GM18499 (cell line): Measurements from ENCODE around the gene ZNF768.
"Not testable (repeated sequence)": the region's sequence is repeated elsewhere in the genome, so short reads cannot be mapped to it uniquely, and the experiment has no call there.

Source experiments
- ATAC-seq: cut with Tn5 transposase; IDR thresholded peaks from one replicate; pipeline ENCODE4 v1.9.1; 2021; ENCODE audit warnings: moderate number of reproducible peaks; ENCODE audit not compliant: insufficient read depth, unreplicated experiment

Gene ZNF768

DNA sequence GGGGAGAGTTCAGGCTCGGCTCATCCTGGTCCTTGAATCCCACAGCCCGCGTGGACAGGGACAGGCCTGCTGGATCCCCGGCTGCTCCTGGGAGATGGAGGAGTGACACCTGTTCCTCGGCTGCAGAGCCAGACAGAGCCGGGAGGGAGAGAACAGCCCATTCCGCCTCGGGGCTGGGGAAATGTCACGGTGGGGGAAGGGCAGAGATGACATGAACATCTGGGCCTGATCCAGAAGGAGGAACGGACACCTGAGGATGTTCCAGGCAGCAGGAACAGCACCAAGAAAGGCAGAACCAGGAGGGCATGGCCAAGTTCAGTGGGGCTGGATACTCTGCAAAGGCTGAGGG lies 29.7 kb upstream of the ZNF768 start:
- no peak for ATAC-seq

DNA sequence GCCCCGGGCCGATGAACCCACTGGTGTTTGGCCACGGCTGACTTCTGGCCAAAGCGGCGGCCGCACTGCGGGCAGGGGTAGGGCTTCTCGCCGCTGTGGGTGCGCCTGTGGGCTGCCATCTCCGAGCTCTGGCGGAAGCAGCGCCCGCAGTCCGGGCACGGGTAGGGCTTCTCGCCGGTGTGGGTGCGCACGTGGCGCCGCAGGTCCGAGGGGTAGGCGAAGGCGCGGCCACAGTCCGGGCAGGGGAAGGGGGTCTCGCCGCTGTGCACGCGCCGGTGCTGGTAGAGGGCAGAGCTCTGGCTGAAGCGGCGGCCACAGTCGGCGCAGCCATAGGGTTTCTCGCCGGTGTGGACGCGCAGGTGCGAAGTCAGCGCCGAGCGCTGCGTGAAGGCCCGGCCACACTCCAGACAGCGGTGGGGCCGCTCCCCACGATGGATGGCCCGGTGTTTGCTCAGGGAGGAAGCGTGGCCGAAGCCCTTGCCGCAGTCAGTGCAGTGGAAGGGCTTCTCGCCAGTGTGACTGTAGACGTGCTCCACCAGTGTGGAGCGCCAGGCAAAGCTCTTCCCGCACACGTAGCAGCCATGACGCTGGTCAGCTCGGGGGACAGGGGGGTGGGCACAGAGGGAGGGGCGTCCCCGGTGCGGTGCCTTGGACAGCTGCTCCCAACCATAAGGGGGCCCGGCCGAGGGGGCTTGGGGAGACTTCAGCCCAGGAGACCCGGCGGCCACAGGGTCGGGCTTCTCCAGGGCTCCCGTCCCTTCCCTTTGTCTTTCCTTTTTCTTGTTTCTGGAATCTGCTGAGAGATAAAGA lies 29.2 kb upstream of the ZNF768 start:
- no peak for ATAC-seq

DNA sequence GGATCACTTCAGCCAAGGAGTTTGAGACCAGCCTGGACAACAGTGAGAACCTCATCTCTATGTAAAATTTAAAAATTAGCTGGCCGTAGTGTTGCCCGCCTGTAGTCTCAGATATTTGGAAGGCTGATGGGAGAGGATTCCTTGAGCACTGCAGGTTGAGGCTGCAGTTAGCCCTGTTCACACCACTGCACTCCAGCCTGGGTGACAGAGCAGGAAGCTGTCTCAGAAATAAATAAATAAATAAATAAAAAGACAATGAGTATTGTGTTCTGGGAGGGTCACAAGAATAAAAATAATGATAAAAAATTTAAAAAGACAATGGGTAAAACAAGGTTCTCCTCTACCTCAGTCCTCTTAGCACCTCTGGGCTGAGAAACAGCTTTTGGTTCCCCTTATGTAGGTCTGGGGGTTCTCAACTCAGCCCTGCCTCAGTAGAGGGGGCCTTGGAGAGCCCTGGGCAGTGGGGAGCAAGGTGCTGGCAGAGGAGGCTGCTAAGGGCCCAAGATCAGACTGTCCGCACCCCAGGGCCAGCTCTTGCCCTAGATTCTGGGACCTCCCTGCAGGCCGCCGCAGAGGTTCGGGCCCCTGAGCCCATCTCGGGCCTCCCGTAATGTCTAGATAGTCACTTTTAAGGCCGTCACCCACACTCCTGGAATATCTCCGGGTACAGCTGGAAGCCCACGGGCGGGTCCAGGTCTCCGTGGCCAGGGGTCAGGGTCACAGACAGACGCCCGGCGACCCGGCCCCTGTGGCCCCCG lies 28.4 kb upstream of the ZNF768 start:
- ATAC-seq: no peak

DNA sequence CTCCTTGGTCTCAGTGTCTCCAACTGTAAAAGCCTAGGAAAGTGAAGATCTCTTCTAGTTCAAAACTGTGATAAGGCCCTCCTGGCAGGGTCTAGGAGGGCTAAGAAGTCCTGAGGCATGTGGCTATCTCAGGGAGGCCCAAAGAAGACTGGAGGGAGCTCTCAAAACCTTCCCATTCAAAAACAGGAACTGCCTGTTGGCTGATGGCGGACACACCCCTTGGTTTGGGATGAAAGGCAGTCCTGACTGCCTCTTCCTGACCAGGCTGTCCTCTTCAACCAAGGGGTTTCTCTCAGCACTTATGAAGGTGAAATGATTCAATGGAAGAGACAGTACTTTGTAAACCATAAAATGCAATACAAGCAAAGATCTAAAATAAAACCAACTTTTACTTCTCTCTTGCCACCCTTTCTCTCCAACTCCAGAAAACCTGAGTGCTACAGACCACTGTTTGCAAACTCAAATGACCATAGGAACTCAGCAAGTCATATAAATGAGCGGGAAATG lies 27.1 kb upstream of the ZNF768 start:
- no peak for ATAC-seq

DNA sequence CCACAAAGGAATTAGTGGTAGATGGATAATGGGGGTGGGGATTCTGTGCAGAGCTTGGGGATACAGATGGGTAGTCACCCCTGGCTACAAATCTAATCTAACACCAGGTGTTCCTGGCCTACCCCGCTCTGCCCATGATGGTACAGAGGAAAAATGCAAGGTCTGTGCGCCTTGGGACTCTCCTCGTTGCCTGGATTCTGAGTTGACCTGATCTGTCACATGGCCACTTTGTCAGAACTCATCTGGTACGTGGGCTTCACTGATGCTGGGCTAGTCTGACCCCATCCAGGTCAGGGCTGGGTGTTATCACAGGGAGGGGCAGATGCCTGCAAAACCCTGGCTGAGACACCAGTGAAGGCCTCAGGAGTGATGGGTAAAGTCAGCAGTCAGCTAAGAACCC lies 26.6 kb upstream of the ZNF768 start:
- no peak for ATAC-seq

DNA sequence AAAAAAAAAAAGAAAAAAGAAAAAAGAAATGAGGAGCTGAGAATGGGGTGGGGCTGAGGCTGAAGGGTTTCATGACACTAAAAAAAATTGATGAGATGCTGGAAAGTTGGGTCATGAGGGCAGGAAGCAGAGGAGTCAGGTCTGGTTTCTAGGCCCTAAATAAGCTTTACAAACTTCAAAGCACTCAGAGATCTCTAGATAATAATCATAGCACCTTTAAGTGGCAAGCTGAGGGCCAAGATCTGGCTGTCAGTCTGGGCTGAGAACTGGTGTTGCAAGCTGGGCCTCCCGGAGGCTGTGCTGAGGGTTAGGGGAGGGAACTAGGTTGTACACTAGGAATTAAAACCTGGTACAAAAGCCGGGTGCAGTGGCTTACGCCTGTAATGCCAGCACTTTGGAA lies 25.4 kb upstream of the ZNF768 start:
- ATAC-seq: no peak

DNA sequence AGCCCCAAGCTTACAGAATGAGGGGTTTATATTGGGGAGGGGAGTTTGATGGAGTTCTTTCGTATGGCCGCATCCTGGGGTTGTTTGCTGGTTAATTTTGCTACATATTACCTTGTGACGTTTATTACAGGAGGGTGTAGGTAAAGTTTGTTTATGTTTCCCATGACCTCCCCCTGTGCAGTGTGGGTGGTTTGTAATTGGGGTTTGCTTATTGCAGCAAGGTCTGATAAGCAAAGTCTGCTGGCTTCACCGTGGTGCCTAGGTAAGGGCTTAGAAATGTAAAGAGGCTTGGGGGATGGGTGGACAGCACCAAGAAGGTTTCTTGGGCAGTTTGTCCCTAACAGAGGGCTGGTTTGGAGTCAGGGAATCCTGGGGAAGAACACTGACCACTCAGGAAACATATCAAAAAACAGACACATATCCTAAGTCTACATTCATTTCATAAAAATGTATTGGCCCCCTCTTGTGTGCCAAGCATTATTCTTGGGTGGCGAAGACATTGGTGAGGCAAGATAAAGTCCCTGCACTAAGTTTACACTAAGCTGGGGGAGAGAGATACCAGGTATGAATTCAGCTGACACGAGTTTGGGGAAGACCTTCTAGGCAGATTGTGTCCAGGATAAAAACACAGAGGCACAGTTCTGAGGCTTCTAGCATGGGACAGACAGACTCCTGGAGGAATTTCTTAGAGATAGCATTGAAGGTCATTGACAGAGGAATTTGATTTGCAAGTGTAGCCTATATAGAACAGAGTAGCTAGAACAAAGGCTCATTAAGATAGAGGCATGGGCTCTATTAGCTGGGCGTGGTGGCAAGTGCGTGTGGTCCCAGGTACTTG lies 22.3 kb upstream of the ZNF768 start:
- ATAC-seq: no peak

DNA sequence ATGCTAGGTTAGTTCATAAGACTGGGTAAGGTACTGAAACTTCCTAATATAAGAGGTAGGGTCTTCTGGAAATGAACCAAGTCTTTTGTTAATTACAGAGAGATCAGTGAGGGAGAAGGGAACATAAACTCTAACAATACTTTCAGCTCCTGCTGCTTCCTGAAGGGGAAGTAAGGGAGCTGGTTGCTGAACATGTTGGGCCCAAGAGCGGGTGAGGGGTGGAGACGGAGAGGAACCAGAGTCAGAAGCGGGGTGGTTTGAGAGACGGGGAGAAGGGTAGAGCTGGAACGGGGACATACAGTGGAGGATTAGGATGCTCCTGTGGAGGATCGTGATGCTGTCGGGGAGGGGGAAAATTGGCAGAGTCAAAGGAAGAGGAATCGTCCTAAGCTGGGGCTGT lies 19.7 kb upstream of the ZNF768 start:
- ATAC-seq: no peak

DNA sequence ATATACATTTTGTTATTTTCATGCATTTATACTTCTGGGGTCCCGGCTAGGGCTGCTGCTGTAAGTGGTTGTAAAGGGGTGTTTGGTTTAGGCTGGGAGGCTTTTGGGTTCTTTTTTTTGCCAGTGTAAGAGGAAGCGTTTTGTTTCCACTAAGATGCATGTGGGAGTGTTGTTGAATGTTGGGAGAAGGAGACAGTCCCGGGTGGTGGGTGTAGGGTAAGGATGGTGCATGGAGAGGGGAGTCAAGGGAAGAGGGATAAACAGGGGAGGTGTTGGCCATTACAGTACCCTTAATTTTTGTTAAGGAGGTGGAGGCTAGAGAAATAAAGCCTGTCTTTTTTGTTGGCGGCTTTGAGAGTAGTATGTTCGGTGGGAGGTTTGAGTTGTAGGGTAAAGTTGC lies 16.7 kb upstream of the ZNF768 start:
- ATAC-seq: no peak

DNA sequence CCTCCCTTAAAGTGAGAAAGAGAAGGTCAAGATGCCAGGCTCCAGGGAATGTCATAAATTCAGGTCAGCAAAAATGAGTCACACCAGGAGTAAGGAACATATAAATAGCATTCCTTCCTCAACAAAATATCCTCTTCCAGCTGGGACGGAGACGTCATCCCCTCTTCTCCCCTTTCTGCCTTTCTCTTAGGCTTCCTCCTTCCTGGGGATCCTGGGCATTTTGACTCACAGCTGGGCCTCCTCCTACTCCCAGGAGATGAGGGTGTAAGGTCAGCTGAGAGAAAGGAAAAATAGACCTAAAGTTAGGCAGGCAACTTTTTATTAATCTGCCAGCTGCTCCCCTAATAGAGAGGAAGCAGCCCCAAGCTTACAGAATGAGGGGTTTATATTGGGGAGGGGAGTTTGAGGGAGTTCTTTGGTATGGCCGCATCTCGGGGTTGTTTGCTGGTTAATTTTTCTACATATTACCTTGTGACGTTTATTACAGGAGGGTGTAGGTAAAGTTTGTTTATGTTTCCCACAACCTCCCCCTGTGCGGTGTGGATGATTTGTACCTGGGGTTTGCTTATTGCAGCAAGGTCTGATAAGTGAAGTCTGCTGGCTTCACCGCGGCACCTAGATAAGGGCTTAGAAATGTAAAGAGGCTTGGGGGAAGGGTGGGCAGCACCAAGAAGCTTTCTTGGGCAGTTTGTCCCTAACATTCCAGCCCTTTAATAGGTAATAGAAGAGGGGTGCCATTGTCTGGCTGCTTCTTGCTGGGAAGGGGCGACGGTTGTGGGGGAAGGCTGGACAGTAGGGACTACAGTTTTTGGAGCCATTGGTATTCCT lies 15.3 kb upstream of the ZNF768 start:
- ATAC-seq: no peak

DNA sequence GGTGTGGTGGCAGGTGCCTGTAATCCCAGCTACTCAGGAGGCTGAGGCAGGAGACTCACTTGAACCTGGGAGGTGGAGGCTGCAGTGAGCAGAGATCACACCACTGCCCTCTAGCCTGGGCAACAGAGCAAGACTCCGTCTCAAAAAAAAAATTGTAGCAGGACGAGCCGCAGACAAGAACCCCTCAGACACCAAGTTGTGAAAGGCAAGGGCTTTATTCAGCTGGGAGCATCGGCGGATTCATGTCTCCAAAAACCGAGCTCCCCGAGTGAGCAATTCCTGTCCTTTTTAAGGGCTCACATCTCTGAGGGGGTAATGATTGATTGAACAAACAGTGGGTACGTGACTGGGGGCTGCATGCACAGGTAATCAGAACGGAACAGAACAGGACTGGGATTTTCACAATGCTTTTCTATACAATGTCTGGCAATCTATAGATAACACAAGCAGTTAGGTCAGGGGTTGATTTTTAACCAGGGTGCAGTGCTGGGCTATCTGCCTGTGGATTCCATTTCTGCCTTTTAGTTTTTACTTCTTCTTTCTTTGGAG lies 14.6 kb upstream of the ZNF768 start:
- ATAC-seq: not testable (repeated sequence)

DNA sequence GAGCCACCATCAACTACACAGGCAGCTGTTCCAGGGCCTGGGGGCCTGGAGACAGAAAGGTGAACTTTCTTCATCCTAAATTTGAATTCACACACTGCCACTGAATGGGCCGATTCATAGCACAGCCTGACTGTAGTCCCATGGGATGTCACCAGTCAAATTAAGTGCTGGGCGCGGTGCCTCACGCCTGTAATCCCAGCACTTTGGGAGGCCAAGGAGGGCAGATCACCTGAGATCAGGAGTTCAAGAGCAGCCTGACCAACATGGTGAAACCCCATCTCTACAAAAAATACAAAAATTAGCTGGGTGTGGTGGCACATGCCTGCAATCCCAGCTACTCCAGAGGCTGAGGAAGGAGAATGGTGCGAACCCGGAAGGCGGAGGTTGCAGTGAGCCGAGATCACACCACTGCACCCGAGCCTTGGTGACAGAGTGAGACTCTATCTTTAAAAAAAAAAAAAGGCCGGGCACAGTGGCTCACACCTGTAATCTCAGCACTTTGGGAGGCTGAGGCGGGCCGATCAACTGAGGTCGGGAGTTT lies 13.7 kb upstream of the ZNF768 start:
- not testable (repeated sequence) for ATAC-seq

DNA sequence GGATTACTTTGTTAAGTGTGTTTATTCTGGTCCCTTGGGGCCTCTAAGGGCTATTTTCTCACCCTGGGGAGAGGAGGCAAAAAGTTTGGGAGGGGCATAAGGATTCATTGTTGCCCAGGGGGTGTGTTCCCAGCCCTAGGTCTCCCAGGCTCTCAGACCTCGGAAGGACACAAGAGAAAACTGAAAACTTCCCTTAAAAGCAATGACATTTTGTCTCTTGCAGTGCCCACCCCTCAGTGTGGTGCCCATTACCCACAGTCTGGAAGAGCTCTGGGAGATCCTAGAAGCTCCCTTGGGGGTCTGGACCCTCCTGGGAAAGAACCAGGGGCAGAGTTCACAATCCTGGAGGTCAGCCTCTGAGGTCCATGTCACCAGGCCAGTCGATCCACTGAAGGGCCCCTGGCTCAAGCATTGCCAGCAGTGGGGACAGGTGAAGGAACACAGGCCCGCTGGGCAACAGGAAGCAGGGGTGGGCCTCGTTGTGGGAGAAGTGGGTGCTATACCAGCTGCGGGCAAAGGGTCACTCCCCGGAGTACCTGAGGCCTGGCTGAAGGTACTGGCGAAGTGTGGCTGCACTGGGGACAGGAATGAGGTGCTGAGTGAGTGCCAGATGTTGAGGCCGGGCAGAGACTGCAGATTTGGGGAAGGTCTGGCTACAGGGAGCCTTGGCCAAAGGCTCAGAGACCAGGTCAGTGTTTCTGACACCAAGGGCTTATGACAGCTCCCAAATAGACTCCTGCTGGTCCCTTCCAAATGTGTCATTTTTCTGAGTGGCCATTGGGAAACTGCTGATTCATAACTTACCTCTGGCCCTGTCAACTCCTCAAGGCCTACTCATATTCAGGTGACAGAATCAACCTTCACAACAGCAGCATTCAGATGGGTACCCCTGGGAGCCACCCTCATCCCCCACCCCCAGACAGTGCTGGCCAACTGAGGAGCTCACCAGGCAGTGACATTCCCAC lies 12.9 kb upstream of the ZNF768 start:
- no peak for ATAC-seq

DNA sequence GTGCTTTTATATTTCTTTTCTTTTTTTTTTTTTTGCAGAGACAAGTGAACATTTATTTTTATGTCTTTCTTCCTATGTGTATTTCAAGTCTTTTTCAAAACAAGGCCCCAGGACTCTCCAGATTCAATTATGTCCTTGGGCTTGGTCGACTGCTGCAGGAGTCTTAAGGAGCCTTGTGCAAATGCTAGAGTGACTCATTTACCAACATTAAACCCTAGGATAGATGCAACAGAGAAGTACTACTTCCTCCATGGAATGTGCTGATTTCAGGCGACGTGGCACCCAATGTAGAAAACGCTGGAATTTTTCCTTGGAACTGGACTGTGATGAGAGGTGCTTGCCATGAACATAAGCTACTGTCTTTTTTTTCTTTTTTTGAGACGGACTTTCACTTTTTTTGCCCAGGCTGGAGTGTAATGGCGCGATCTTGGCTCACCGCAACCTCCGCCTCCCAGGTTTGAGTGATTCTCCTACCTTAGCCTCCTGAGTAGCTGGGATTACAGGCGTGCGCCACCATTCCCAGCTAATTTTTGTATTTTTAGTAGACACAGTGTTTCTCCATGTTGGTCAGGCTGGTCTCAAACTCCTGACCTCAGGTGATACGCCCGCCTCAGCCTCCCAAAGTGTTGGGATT lies 10.1 kb upstream of the ZNF768 start:
- ATAC-seq: not testable (repeated sequence)

DNA sequence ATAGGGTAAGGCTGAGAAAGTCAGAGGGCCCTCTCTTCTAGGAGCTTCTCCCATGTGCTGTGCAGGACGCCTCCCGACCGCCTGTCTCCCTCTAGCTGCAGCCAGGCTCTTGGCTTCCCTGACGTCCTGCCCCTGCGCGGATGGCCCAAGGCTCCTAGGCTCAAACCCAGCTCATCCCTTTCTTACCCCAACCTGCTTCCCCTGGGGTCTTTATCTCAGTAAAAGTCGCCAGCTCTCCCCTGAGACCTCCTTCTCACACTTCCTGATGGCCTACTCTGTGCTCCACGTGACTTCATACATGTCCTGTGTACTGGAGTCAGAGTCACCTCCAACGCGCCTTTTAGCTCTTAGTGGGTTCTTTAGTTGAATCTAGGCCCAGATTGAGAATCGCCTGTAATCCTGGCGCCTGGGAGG lies 9.4 kb upstream of the ZNF768 start:
- ATAC-seq: no peak

DNA sequence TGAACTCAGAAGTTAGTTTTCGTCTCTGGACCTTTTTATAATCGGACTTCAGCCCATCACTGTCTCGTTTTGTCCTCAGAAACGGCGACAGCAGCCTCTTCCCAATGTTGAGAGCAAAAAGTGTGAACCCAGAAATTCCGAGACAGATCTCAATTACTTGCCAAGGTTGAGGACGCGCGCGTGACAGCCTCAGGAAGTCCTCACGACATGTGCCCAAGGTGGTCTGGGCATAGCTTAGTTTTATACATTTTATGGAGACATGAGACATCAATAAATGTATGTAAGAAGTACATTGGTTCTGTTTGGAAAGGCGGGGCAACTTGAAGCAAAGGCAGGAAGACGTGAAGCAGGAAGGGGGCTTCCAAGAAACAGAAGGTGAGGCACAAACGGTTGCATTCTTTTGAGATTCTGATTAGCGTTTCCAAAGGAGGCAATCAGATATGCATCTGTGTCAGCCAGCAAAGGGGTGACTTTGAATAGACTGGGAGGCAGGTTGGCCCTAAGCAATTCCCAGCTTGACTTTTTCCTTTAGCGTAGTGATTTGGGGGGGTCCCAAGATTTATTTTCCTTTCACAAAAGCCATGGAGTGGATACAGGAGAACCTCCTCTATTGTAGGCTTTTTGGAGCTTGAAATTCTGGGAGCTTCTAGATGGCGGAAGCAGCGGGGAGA lies 8.9 kb upstream of the ZNF768 start:
- no peak for ATAC-seq

DNA sequence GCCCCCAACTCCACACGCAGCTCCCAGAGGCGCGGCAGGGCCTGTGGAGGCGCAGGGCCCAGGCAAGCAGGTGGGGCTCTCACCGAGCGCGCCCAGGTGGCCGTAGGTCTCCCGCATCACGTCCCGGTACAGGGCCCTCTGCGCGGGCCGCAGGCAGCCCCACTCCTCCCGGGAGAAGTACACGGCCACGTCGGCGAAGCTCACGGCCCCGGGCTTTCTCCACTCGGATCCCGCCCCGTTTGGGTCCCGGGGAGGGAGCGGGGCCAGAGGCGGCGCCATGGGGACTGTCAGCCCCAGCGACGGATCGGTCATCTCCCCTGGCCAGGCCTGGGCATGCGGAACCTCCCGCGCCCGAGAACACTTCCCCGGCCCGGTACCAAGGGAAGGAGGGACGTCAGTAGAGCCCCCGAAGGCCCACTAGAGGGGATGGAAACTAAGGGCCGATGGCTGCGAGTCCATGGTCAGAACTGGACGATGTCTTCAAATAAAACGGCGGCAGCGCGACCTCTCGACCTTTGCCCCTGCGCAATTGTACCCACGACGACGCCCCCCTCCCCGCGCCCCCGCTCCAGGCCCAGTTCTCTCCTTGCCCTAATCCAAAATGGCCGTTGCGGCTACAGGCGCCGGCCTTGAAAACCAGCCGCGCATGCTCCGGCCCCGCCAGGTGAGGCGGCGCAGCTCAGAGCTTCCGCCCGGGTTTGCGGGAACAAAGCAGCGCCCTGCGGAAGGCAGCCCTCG lies 8.2 kb upstream of the ZNF768 start, which contains the start of gene ZNF747:
Gene ZNF747, minus strand, starts transcription at position 491 of the 738 bp plus-strand sequence. Its CDS starts 179 bp downstream, at position 312.
- ATAC-seq: no peak
